Chondrocyte (in vitro differentiated cells): ENCODE measurements around the gene DHRS11. TPM values are rescaled to one million over a fixed set of nuclear protein-coding genes. Genes with fewer than 3 reads are reported as not detected.
"Not testable (repeated sequence)": the region's sequence is repeated elsewhere in the genome, so short reads cannot be mapped to it uniquely, and the experiment has no call there.

Source experiments
- DNase-seq: peaks from one replicate; pipeline ENCODE4 v3.0.0; 2021; ENCODE audit warnings: mixed read lengths, low spot score
- H3K27ac Mint-ChIP-seq: one replicate; pipeline ENCODE4 v1.8.0; 2021; ENCODE audit warnings: mild to moderate bottlenecking, moderate library complexity, mixed read lengths; ENCODE audit not compliant: unreplicated experiment
- H3K27me3 Mint-ChIP-seq: 2 replicates; pipeline ENCODE4 v1.8.0; 2021; ENCODE audit warnings: low read depth, mixed read lengths
- H3K36me3 Mint-ChIP-seq: 2 replicates; pipeline ENCODE4 v1.8.0; 2021; ENCODE audit warnings: low read depth, mixed read lengths
- H3K4me1 Mint-ChIP-seq: 2 replicates; pipeline ENCODE4 v1.8.0; 2021; ENCODE audit warnings: low read depth, mild to moderate bottlenecking, mixed read lengths
- H3K4me3 Mint-ChIP-seq: one replicate; pipeline ENCODE4 v1.8.0; 2021; ENCODE audit warnings: mild to moderate bottlenecking, moderate library complexity, mixed read lengths; ENCODE audit not compliant: unreplicated experiment
- H3K9me3 Mint-ChIP-seq: 2 replicates; pipeline ENCODE4 v1.8.0; 2021; ENCODE audit warnings: low read depth, mixed read lengths
- total RNA-seq: library from RNA; stranded (reverse); gene quantifications from 3 replicates; pipeline ENCODE4 v1.2.1, GENCODE V29; 2021
- TF ChIP-seq, protein P1 (sequence below): fragments of 200-600 bp; sonication (generic); IDR thresholded peaks from 2 replicates; pipeline ENCODE4 v1.5.0; 2021; ENCODE audit warnings: antibody characterized with exemption, mild to moderate bottlenecking, moderate library complexity

Gene DHRS11
- total RNA-seq, 1 donor from 2014 or later = 4.2 TPM

DNA sequence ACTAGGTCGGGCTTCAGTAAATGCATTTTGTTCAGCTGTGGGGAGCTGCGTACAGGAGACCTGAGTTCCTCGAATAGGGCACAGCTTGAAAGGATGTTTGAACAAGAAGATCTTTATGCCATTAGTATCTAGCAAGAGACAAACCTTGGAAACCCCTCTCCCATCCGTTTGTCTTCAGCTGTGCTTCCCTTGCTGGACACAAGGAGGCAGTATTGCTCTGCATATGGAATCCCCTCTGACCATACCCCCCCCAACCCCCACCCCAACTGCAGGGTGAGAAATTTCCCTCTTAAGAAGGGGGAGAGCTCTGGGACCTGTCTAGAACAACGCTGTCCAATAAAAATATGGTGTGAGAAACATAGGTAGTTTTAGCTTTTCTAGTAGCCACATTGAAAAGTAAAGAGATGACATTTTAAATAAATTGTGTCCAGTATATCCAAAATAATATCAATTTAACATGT, 11.3 kb downstream of the DHRS11 start:
- no peak for DNase-seq
- Mint-ChIP-seq H3K4me3 (peak overlapping the region; percentile 76), H3K27ac (peak overlapping the region; percentile 8), H3K27me3 (no peaks in the 10 kb centered on the region), H3K36me3 (no peaks in the 10 kb centered on the region), H3K9me3 (no peaks in the 10 kb centered on the region), H3K4me1 (peaks cover 30% of the 10 kb centered on the region)
- TF ChIP-seq, protein P1, sequence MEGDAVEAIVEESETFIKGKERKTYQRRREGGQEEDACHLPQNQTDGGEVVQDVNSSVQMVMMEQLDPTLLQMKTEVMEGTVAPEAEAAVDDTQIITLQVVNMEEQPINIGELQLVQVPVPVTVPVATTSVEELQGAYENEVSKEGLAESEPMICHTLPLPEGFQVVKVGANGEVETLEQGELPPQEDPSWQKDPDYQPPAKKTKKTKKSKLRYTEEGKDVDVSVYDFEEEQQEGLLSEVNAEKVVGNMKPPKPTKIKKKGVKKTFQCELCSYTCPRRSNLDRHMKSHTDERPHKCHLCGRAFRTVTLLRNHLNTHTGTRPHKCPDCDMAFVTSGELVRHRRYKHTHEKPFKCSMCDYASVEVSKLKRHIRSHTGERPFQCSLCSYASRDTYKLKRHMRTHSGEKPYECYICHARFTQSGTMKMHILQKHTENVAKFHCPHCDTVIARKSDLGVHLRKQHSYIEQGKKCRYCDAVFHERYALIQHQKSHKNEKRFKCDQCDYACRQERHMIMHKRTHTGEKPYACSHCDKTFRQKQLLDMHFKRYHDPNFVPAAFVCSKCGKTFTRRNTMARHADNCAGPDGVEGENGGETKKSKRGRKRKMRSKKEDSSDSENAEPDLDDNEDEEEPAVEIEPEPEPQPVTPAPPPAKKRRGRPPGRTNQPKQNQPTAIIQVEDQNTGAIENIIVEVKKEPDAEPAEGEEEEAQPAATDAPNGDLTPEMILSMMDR = peak; percentile 96

DNA sequence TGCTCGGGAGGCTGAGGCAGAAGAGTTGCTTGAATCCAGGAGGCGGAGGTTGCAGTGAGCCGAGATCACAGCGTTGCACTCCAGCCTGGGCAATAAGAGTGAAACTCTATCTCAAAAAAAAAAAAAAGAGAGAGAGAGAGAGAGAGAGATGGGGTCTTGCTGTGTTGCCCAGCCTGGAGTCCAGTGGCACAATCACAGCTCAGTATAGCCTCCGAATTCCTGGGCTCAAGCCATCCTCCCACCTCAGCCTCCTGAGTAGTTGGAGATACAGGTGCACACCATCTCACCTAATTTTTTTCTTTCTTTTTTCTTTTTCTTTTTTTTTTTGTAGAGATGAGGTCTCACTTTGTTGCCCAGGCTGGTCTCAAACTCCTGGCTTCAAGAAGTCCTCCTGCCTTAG, 13.3 kb downstream of the DHRS11 start:
- not testable (repeated sequence) for H3K9me3 Mint-ChIP-seq, H3K27me3 Mint-ChIP-seq, H3K36me3 Mint-ChIP-seq, H3K4me3 Mint-ChIP-seq, H3K27ac Mint-ChIP-seq
- DNase-seq = peak; percentile 14
- peaks cover 30% of the 10 kb centered on the region for H3K4me1 Mint-ChIP-seq

DNA sequence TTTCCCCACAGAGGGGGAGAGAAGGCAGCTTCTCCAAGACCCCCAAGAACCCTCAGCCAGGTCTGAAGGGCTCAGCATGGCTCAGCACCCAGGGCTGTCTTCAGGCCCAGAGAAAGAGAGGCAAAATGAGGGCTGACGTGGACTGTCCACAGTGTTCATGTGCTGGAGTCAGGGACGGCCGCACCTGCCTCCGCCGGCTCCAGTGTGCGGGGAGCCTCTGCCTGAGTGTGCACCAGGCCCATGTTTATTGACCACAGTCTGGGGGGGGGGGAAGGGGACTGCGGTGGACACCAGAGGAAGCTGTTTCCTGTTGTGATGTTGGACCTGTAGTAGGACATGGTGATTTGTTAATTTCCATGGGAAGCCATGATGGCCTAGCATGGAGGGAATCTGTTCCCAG, 16.6 kb downstream of the DHRS11 start:
- Mint-ChIP-seq H3K27me3 (no peaks in the 10 kb centered on the region), H3K9me3 (no peaks in the 10 kb centered on the region), H3K4me3 (no peak overlapping the region), H3K27ac (no peak overlapping the region), H3K4me1 (peaks cover 13% of the 10 kb centered on the region), H3K36me3 (no peaks in the 10 kb centered on the region)
- TF ChIP-seq, protein P1 = no peak
- DNase-seq = peak; percentile 51

DNA sequence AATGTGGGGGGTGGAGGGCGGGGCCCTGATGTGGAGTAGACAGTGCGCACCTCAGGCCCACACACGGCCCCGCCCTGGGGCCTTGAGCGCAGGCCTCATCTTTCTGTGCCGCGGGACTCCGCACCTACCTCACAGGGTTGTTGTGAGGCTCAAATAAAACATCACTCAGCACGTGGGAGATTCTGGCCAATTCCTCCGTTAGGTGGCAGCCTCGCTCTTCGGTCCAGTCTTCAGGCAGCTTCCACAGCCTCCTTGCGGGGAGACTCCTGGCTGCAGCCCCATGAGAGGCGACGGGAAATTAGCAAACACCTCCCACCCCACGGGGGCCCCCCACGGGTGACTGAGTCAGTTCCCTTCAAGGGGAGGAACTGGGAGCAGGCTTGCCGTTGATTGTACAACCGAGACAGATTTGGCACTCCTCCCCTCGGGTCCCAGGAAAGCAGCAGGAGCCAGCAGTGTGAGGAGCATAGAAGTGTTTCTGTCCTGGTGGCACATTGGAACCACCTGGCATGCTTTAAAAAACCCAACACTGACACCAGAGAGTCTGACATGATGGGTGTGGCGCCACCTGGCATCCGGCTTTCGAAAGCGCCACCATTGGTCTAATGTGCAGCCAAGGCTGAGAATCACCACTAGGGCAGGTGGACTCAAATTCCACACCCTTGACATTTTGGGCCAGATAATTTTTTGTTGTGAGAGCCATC, 17.3 kb downstream of the DHRS11 start:
- TF ChIP-seq, protein P1 = peak; percentile 74
- DNase-seq = peak; percentile 90
- H3K4me1 Mint-ChIP-seq = peaks cover 12% of the 10 kb centered on the region
- no peak overlapping the region for H3K27ac Mint-ChIP-seq
- no peaks in the 10 kb centered on the region for H3K9me3 Mint-ChIP-seq
- H3K4me3 Mint-ChIP-seq = no peak overlapping the region
- H3K36me3 Mint-ChIP-seq = peaks cover 2% of the 10 kb centered on the region
- H3K27me3 Mint-ChIP-seq = no peaks in the 10 kb centered on the region

DNA sequence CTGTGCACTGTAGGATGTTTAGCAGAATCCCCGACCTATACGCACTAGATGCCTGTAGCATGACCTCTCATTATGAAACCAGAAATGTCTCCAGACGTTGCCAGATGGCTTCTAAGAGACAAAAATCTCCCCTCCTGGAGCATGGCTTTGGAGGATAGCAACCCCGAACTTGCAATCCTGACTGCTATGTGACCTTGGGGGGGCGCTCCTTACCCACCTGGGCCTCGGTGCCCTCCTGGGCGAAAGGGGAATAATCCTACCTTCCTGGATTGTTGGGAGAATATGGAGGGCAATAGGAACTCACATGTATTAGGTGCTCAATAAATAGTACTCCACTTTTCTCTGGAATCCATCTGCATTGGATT, 17.8 kb downstream of the DHRS11 start:
- Mint-ChIP-seq H3K4me1 (peaks cover 8% of the 10 kb centered on the region), H3K4me3 (no peak overlapping the region), H3K27me3 (no peaks in the 10 kb centered on the region), H3K27ac (no peak overlapping the region), H3K9me3 (no peaks in the 10 kb centered on the region), H3K36me3 (peaks cover 2% of the 10 kb centered on the region)
- TF ChIP-seq, protein P1 = no peak
- no peak for DNase-seq

DNA sequence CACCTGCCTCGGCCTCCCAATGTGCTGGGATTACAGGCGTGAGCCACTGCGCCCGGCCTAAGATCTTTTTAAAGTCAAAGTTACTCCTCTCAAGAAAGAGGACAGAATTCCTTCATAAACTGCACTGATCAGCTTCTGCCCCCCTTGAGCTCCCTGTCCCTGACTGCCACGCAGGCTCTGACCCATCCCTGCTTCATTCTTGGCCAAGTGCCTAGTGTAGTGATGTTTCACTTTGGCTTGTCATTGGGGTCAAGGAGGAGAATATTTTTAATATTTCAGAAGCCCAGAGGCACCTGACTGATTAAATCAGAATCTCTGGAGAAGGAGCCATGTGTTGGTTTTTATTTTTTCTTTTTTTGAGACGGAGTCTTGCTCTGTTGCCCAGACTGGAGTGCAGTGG, 18.8 kb downstream of the DHRS11 start:
- Mint-ChIP-seq H3K4me1 (peaks cover 8% of the 10 kb centered on the region), H3K9me3 (no peaks in the 10 kb centered on the region), H3K27ac (no peak overlapping the region), H3K36me3 (peaks cover 2% of the 10 kb centered on the region), H3K27me3 (no peaks in the 10 kb centered on the region), H3K4me3 (no peak overlapping the region)
- no peak for DNase-seq
- TF ChIP-seq, protein P1 = no peak
